Measurements from ENCODE around the gene FBF1. TPM values are rescaled to one million over a fixed set of nuclear protein-coding genes. Genes with fewer than 3 reads are reported as not detected.

FBF1 gene
- total and polyA plus RNA-seq, 9 of the 15 experiments (the other 6 are each of a cell fraction or from before 2014, with no cell fraction given) = 0.46 to 14.9 (median 7.5) TPM

GRCh38 chr17:75970011-75970523 lies 29.2 kb upstream of the FBF1 start (continued):
- peak in 1 of 2 experiments; percentile 36; a peak in 2 of 4 replicates for TF ChIP-seq ZNF318 (IDR thresholded peaks at IDR 0.05; ENCODE audit: borderline replicate concordance in 1 of 2, low read depth in 1 of 2)
- TF ChIP-seq PHB2 (IDR thresholded peaks at IDR 0.05; ENCODE audit: low read depth) = peak; percentile 90; the same call in 1 of the 2 replicates
- peak; percentile 35; the same call in 1 of the 2 replicates for TF ChIP-seq ZFX (CRISPR knock-in tag; IDR thresholded peaks at IDR 0.05)
- TF ChIP-seq GABPA (tag; conservative IDR thresholded peaks at IDR 0.05; ENCODE audit: low read depth) = peak; percentile 64
- 0 out of 2 replicates have a peak, but pooled peaks have one; percentile 29 for TF ChIP-seq CREB1 (IDR thresholded peaks at IDR 0.05)
- TF ChIP-seq CREB1 (CRISPR knock-in tag; IDR thresholded peaks at IDR 0.05) = no peak
- TF ChIP-seq DLX4 (CRISPR knock-in tag; IDR thresholded peaks at IDR 0.05) = no peak
- TF ChIP-seq ATF1 (CRISPR knock-in tag; IDR thresholded peaks at IDR 0.05) = no peak
- peak; percentile 23; the same call in 1 of the 2 replicates for TF ChIP-seq ATF1 (tag; IDR thresholded peaks at IDR 0.05)
- TF ChIP-seq ZBTB8A (IDR thresholded peaks at IDR 0.05; ENCODE audit: partially characterized antibody) = no peak
- TF ChIP-seq ZNF445 (CRISPR knock-in tag; IDR thresholded peaks at IDR 0.05; ENCODE audit: low read depth) = no peak
- TF ChIP-seq SMARCC2 (IDR thresholded peaks at IDR 0.05; ENCODE audit: low read depth) = peak; percentile 94
- TF ChIP-seq ZEB2 (IDR thresholded peaks at IDR 0.05) = peak; percentile 96
- TF ChIP-seq SMAD3 (CRISPR knock-in tag; conservative IDR thresholded peaks at IDR 0.05) = 0 out of 2 replicates have a peak, but pooled peaks have one; percentile 28
- TF ChIP-seq MTA1 (IDR thresholded peaks at IDR 0.05; ENCODE audit: borderline replicate concordance) = peak; percentile 79
- peak; percentile 90 for TF ChIP-seq ZNF175 (CRISPR knock-in tag; IDR thresholded peaks at IDR 0.05; ENCODE audit: low read depth)
- peak; percentile 84 for TF ChIP-seq ETV1 (tag; conservative IDR thresholded peaks at IDR 0.05; ENCODE audit: low read depth)
- no peak for TF ChIP-seq FOXO4 (CRISPR knock-in tag; IDR thresholded peaks at IDR 0.05)
- TF ChIP-seq LEF1 (IDR thresholded peaks at IDR 0.05) = peak; percentile 97
- no peak for TF ChIP-seq KLF13 (tag; IDR thresholded peaks at IDR 0.05; ENCODE audit: borderline replicate concordance, low read depth)
